ENCODE data around the gene PGLYRP3.

DNA sequence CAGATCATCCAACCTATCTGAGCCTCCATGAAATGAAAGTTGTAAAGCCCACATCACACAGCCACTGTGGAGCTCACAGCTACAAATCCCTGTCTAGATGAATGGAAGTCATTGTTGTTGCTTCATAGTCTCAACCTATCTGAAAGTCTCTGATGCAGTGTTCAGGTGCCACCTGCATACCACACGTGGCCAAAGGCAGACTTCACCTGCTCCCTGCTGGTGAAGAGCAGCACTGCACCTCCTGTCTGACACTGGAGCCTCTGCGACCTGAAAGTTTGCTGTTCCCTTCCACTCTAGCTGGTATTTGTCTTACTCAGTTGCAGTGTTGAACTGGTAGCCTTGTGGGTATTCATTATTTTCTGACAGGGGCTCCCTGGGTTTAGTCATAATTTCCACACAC, 34.9 kb downstream of the PGLYRP3 start:
- TF ChIP-seq ESRRG (CRISPR knock-in tag; IDR thresholded peaks at IDR 0.05) = no peak
- TF ChIP-seq PPARA (CRISPR knock-in tag; IDR thresholded peaks at IDR 0.05; ENCODE audit: borderline replicate concordance) = no peak
- TF ChIP-seq CSDC2 (CRISPR knock-in tag; IDR thresholded peaks at IDR 0.05) = no peak
- no peak for TF ChIP-seq ZFP3 (CRISPR knock-in tag; IDR thresholded peaks at IDR 0.05)
- TF ChIP-seq BACH2 (CRISPR knock-in tag; IDR thresholded peaks at IDR 0.05; ENCODE audit: borderline replicate concordance) = no peak
- TF ChIP-seq OSR1 (CRISPR knock-in tag; IDR thresholded peaks at IDR 0.05) = no peak
- no peak for TF ChIP-seq ZNF565 (CRISPR knock-in tag; conservative IDR thresholded peaks at IDR 0.05; ENCODE audit: low read depth)
- no peak for TF ChIP-seq ARNTL (CRISPR knock-in tag; IDR thresholded peaks at IDR 0.05; ENCODE audit: borderline replicate concordance, low read depth)
- TF ChIP-seq TCF4 (CRISPR knock-in tag; IDR thresholded peaks at IDR 0.05; ENCODE audit: borderline replicate concordance) = no peak
